A549 (cell line): ENCODE data around the gene MORN1. TPM values are rescaled to one million over a fixed set of nuclear protein-coding genes. Genes with fewer than 3 reads are reported as not detected.

Experiments used
- ATAC-seq, 2 experiments: fragments of 200-7000 bp in 1 of 2; fragments of >200 bp in 1 of 2; cut with Nextera tagmentation in 1 of 2; cut with Tn5 transposase in 1 of 2; 3 replicates each; pipeline versions ENCODE4 v1.8.0 to v1.9.1; 2018 to 2020; ENCODE audit warnings: mild to moderate bottlenecking in 1 of 2, moderate library complexity in 1 of 2
- CTCF ChIA-PET: fragments of 300-600 bp; sonication (Branson Sonifier 250); formaldehyde crosslinking; extraction: SDS; loops from one replicate; lab custom pipeline; 2021; ENCODE audit warnings: antibody characterized with exemption, inconsistent platforms; lab: Yijun Ruan, JAX
- POLR2A ChIA-PET: fragments of 350-600 bp; formaldehyde crosslinking; extraction: SDS; loops from one replicate; lab custom pipeline; 2021; ENCODE audit warnings: antibody characterized with exemption, inconsistent platforms; lab: Yijun Ruan, JAX
- DNase-seq, 2 experiments: peaks; one replicate each; pipeline versions ENCODE4 v3.0.0 to v3.0.0-alpha.2; 2011 to 2016; ENCODE audit warnings: low read depth in 1 of 2, low spot score in 1 of 2
- FAIRE-seq: peaks from 2 replicates; lab custom pipeline; 2011; peaks lifted over from hg19 to GRCh38; lab: Jason Lieb, UNC
- H3K27ac ChIP-seq, 2 experiments: fragments of >200 bp; sonication (Bioruptor Twin); formaldehyde crosslinking; 3 replicates each; pipeline ENCODE4 v1.5.1; 2016 to 2017
- H3K4me1 ChIP-seq: fragments of >200 bp; sonication (Bioruptor Twin); formaldehyde crosslinking; 3 replicates; pipeline ENCODE4 v1.6.1; 2016
- H3K4me2 ChIP-seq: fragments of >200 bp; sonication (Bioruptor Twin); formaldehyde crosslinking; 3 replicates; pipeline ENCODE4 v1.6.1; 2016
- H3K4me3 ChIP-seq: fragments of >200 bp; sonication (Bioruptor Twin); formaldehyde crosslinking; 3 replicates; pipeline ENCODE4 v1.5.1; 2016
- H3K9me3 ChIP-seq: fragments of >200 bp; sonication (Bioruptor Twin); formaldehyde crosslinking; 3 replicates; pipeline ENCODE4 v1.6.1; 2016
- BHLHE40 ChIP-seq: IDR thresholded peaks from 2 replicates; pipeline ENCODE4 v1.6.1; 2012; ENCODE audit warnings: low read depth, low read length, inconsistent platforms
- CTCF ChIP-seq: fragments of >200 bp; sonication (Bioruptor Twin); formaldehyde crosslinking; IDR thresholded peaks from 3 replicates; pipeline ENCODE4 v1.5.1; 2016
- EHF ChIP-seq: fragments of 250-450 bp; sonication (Bioruptor Pico); IDR thresholded peaks from 2 replicates; pipeline ENCODE4 v1.5.0; 2020; ENCODE audit warnings: mild to moderate bottlenecking
- EHMT2 ChIP-seq: fragments of 200-600 bp; sonication (generic); IDR thresholded peaks from 2 replicates; pipeline ENCODE4 v1.6.1; 2016; ENCODE audit warnings: antibody characterized with exemption, low read depth, mild to moderate bottlenecking, moderate library complexity
- EP300 ChIP-seq, 2 experiments: fragments of >200 bp; sonication (Bioruptor Twin); formaldehyde crosslinking; IDR thresholded peaks; 2 replicates in 1 of 2; 3 replicates in 1 of 2; pipeline ENCODE4 v1.6.1; 2016 to 2017
- ESRRA ChIP-seq: fragments of 150-350 bp; IDR thresholded peaks from 2 replicates; pipeline ENCODE4 v1.6.1; 2014; ENCODE audit warnings: mild to moderate bottlenecking, low read length, borderline replicate concordance
- FOSB ChIP-seq: fragments of 250-450 bp; sonication (Bioruptor Pico); IDR thresholded peaks from 2 replicates; pipeline ENCODE4 v1.5.0; 2020; ENCODE audit warnings: mild to moderate bottlenecking, moderate library complexity
- FOSL2 ChIP-seq, 2 experiments: fragments of 450-650 bp in 1 of 2; fragments of >200 bp in 1 of 2; sonication (Bioruptor Twin) in 1 of 2; formaldehyde crosslinking; IDR thresholded peaks; 2 replicates each; pipeline versions ENCODE4 v1.5.0 to v1.6.1; 2016 to 2020; ENCODE audit warnings: mild to moderate bottlenecking in 1 of 2, moderate library complexity in 1 of 2
- HES2 ChIP-seq: fragments of >200 bp; sonication (Bioruptor Twin); formaldehyde crosslinking; IDR thresholded peaks from 2 replicates; pipeline ENCODE4 v1.6.1; 2016
- HMGXB4 ChIP-seq: fragments of 250-450 bp; sonication (Bioruptor Pico); IDR thresholded peaks from 2 replicates; pipeline ENCODE4 v1.5.0; 2021; ENCODE audit warnings: mild to moderate bottlenecking, moderate library complexity, borderline replicate concordance
- HOXA7 ChIP-seq: fragments of 250-450 bp; sonication (Bioruptor Pico); IDR thresholded peaks from 2 replicates; pipeline ENCODE4 v1.5.0; 2020; ENCODE audit warnings: mild to moderate bottlenecking, moderate library complexity
- HOXB5 ChIP-seq: fragments of 250-450 bp; sonication (Bioruptor Pico); IDR thresholded peaks from 2 replicates; pipeline ENCODE4 v1.5.0; 2020; ENCODE audit warnings: mild to moderate bottlenecking, moderate library complexity
- JUN ChIP-seq, 2 experiments: fragments of >200 bp; sonication (Bioruptor Twin); formaldehyde crosslinking; IDR thresholded peaks; 2 replicates in 1 of 2; 3 replicates in 1 of 2; pipeline ENCODE4 v1.6.1; 2016 to 2017
- KDM5A ChIP-seq: fragments of 200-600 bp; sonication (generic); IDR thresholded peaks from 2 replicates; pipeline ENCODE4 v1.6.1; 2016; ENCODE audit warnings: antibody characterized with exemption, mild to moderate bottlenecking
- MAFK ChIP-seq: fragments of 450-650 bp; IDR thresholded peaks from 2 replicates; pipeline ENCODE4 v1.6.1; 2014; ENCODE audit not compliant: partially characterized antibody
- MAX ChIP-seq: IDR thresholded peaks from 2 replicates; pipeline ENCODE4 v1.6.1; 2012
- MYC ChIP-seq: IDR thresholded peaks from 2 replicates; pipeline ENCODE4 v1.6.1; 2012; ENCODE audit warnings: mild to moderate bottlenecking, inconsistent platforms, low read length, improper control_type of control experiment, borderline replicate concordance
- NPAS2 ChIP-seq: fragments of 250-450 bp; sonication (Bioruptor Pico); IDR thresholded peaks from 2 replicates; pipeline ENCODE4 v1.8.0; 2022; ENCODE audit warnings: mild to moderate bottlenecking, moderate library complexity, borderline replicate concordance
- RARB ChIP-seq: fragments of 250-450 bp; sonication (Bioruptor Pico); IDR thresholded peaks from 2 replicates; pipeline ENCODE4 v1.8.0; 2021; ENCODE audit warnings: mild to moderate bottlenecking, moderate library complexity
- RFX5 ChIP-seq: fragments of 450-650 bp; IDR thresholded peaks from 2 replicates; pipeline ENCODE4 v1.7.1; 2014; ENCODE audit warnings: antibody characterized with exemption, mild to moderate bottlenecking, moderate library complexity
- RNF2 ChIP-seq: fragments of 200-600 bp; sonication (generic); IDR thresholded peaks from 2 replicates; pipeline ENCODE4 v1.6.1; 2016; ENCODE audit warnings: low read depth, mild to moderate bottlenecking, antibody characterized with exemption, moderate library complexity, borderline replicate concordance
- SMC3 ChIP-seq: fragments of >200 bp; sonication (Bioruptor Twin); formaldehyde crosslinking; IDR thresholded peaks from 3 replicates; pipeline ENCODE4 v1.6.1; 2018; ENCODE audit warnings: inconsistent platforms
- SREBF2 ChIP-seq: fragments of 450-650 bp; IDR thresholded peaks from 2 replicates; pipeline ENCODE4 v1.6.1; 2014; ENCODE audit warnings: mild to moderate bottlenecking, moderate library complexity
- TP53 ChIP-seq: fragments of 250-450 bp; sonication (Bioruptor Pico); IDR thresholded peaks from 2 replicates; pipeline ENCODE4 v1.5.0; 2021; ENCODE audit warnings: mild to moderate bottlenecking, moderate library complexity
- USF2 ChIP-seq: fragments of 450-650 bp; IDR thresholded peaks from 2 replicates; pipeline ENCODE4 v1.6.1; 2014; ENCODE audit warnings: antibody characterized with exemption
- ZC3H11A ChIP-seq: fragments of 450-650 bp; IDR thresholded peaks from 2 replicates; pipeline ENCODE4 v1.6.1; 2014; ENCODE audit warnings: antibody characterized with exemption, mild to moderate bottlenecking
- ZFP36 ChIP-seq: fragments of 450-650 bp; IDR thresholded peaks from 2 replicates; pipeline ENCODE4 v1.6.1; 2014; ENCODE audit warnings: borderline replicate concordance; ENCODE audit not compliant: partially characterized antibody
- ZNF302 ChIP-seq: fragments of 250-450 bp; sonication (Bioruptor Pico); IDR thresholded peaks from 2 replicates; pipeline ENCODE4 v1.9.0; 2021; ENCODE audit warnings: inconsistent platforms, mild to moderate bottlenecking, moderate library complexity
- WGBS: methylation state at CpG from one replicate; pipeline ENCODE4 v1.1.6; 2017; ENCODE audit errors: missing lambda C conversion rate; 5-methylcytosine and 5-hydroxymethylcytosine counted together
- polyA plus RNA-seq, 4 experiments: library from polyadenylated mRNA; depleted of rRNA in 3 of 4; stranded (reverse); fragments of >200 nt; fragmentation: RNase III in 1 of 4; extraction: RNeasy Plus Mini Kit Qiagen cat#74134 plus additional on column Dnase treatment in 1 of 4; gene quantifications; 2 replicates in 3 of 4; 3 replicates in 1 of 4; pipeline ENCODE4 v1.2.3, GENCODE V29; 2011 to 2017

Gene MORN1
- polyA plus RNA-seq, 2 of the 4 experiments (the other 2 are of a cell fraction): 6.9 to 8.9 TPM

- WGBS: 82% methylated on average over 20 of the region's 32 CpGs
- 0 out of 6 replicates have a peak, but pooled peaks of 1 of the 2 experiments have one; percentile 23 for ATAC-seq
- FAIRE-seq: no peak
- no peaks in the 10 kb centered on the region for H3K4me1 ChIP-seq
- H3K9me3 ChIP-seq: no peaks in the 10 kb centered on the region
- TF ChIP-seq ESRRA (no peak), USF2 (no peak), ZFP36 (no peak), KDM5A (no peak), RARB (no peak), HES2 (no peak), RNF2 (no peak), HOXB5 (CRISPR knock-in tag) (no peak), SMC3 (no peak), RFX5 (no peak), ZNF302 (no peak)
- no peak overlapping the region for H3K4me3 ChIP-seq
- no peak overlapping the region for H3K27ac ChIP-seq
- CTCF ChIA-PET: interaction anchor here (1.2 kb wide), 1 partner anchor 16 kb away, joined by 3 read pairs; no protein-coding TSS in a partner anchor
- POLR2A ChIA-PET: no interaction called here
- no peak for DNase-seq
- no peak overlapping the region for H3K4me2 ChIP-seq
These were observed 91.2 kb downstream of the MORN1 start for GRCh38 chr1:2300004-2300771.

- Histone ChIP-seq H3K4me1 (no peaks in the 10 kb centered on the region), H3K9me3 (no peaks in the 10 kb centered on the region), H3K4me2 (no peak overlapping the region), H3K4me3 (no peak overlapping the region), H3K27ac (no peak overlapping the region)
- POLR2A ChIA-PET: no interaction called here
- no peak for DNase-seq
- CTCF ChIA-PET: interaction anchor here (0.8 to 1.4 kb wide), 2 partner anchors 10 to 104 kb away, joined by 3 read pairs; partner anchors contain the start of gene FAAP20
- TF ChIP-seq EHF (CRISPR knock-in tag) (no peak), RNF2 (no peak), FOSB (no peak), BHLHE40 (no peak), SREBF2 (no peak), MYC (no peak), EP300 (IDR thresholded peaks at IDR 0.05) (no peak), CTCF (no peak)
- FAIRE-seq: no peak
- ATAC-seq: no peak; a peak in 1 of 6 replicates
- 90% methylated on average over 7 of the region's 24 CpGs for WGBS
These were observed 92.2 kb downstream of the MORN1 start for GRCh38 chr1:2299131-2299627.

- FAIRE-seq (no peak), DNase-seq (no peak), ATAC-seq (no peak)
- Histone ChIP-seq H3K4me2 (no peak overlapping the region), H3K27ac (no peak overlapping the region), H3K4me1 (no peaks in the 10 kb centered on the region), H3K9me3 (no peaks in the 10 kb centered on the region), H3K4me3 (no peak overlapping the region)
- 93% methylated on average over 6 of the region's 12 CpGs for WGBS
- CTCF ChIA-PET: interaction anchor here (0.7 to 1.4 kb wide), 3 partner anchors 10 to 104 kb away, joined by 3 read pairs; partner anchors contain the start of gene FAAP20
- TF ChIP-seq ZC3H11A: no peak
- no peak for TF ChIP-seq JUN (IDR thresholded peaks at IDR 0.05)
- TF ChIP-seq HOXA7: no peak
- TF ChIP-seq USF2: no peak
- no peak for TF ChIP-seq TP53
- no peak for TF ChIP-seq NPAS2 (CRISPR knock-in tag)
- no peak for TF ChIP-seq FOSL2 (IDR thresholded peaks at IDR 0.05)
- no peak for TF ChIP-seq FOSL2 (CRISPR knock-in tag; IDR thresholded peaks at IDR 0.05)
- TF ChIP-seq MAFK: no peak
- no peak for TF ChIP-seq HMGXB4 (CRISPR knock-in tag)
- TF ChIP-seq MAX: no peak
- TF ChIP-seq EHMT2: no peak
- TF ChIP-seq HOXB5 (CRISPR knock-in tag): no peak
- POLR2A ChIA-PET: no interaction called here
These were observed 92.7 kb downstream of the MORN1 start for GRCh38 chr1:2298685-2299084.
